Endothelial cell of umbilical vein (primary cell): ENCODE results near the gene LHFPL6. TPM values are rescaled to one million over a fixed set of nuclear protein-coding genes. Genes with fewer than 3 reads are reported as not detected.

Source experiments
- BruUV-seq: library from RNA; stranded (reverse); fragments of 400-500 nt; replicated peaks from 2 replicates; lab custom pipeline; 2021; lab: Mats Ljungman, UMichigan
- CTCF ChIA-PET: fragments of 300-600, 350-600 bp; sonication (Branson Sonifier 250); formaldehyde crosslinking; loops from one replicate; lab custom pipeline; 2021; ENCODE audit warnings: antibody characterized with exemption, inconsistent platforms; lab: Charles Lee
- POLR2A ChIA-PET: fragments of 300-600, 350-600 bp; sonication (Branson Sonifier 250); formaldehyde crosslinking; loops from one replicate; lab custom pipeline; 2021; ENCODE audit warnings: antibody characterized with exemption, inconsistent platforms; lab: Charles Lee
- DNase-seq: peaks from one replicate; pipeline ENCODE4 v3.0.0-alpha.2; 2011; ENCODE audit warnings: low read depth, low spot score
- FAIRE-seq: peaks from 2 replicates; lab custom pipeline; 2011; peaks lifted over from hg19 to GRCh38; lab: Jason Lieb, UNC
- H2AFZ ChIP-seq: 2 replicates; pipeline ENCODE4 v1.6.0; 2012; ENCODE audit warnings: low read depth, low read length, control low read depth, inconsistent platforms
- H3K27ac ChIP-seq: 2 replicates; pipeline ENCODE4 v1.5.1; 2011; ENCODE audit warnings: low read depth, mild to moderate bottlenecking, control low read depth, low read length, moderate library complexity; ENCODE audit not compliant: insufficient read depth
- H3K27me3 ChIP-seq, 2 experiments: 2 replicates each; pipeline versions ENCODE4 v1.6.0 to v1.6.1; 2011; ENCODE audit warnings: low read length in 2 of 2, mixed read lengths in 1 of 2; ENCODE audit not compliant: control insufficient read depth in 2 of 2, insufficient read depth in 2 of 2
- H3K36me3 ChIP-seq, 2 experiments: 2 replicates in 1 of 2; 3 replicates in 1 of 2; pipeline ENCODE4 v1.5.1; 2011; ENCODE audit warnings: low read length in 2 of 2, mild to moderate bottlenecking in 1 of 2, moderate library complexity in 1 of 2; ENCODE audit not compliant: control insufficient read depth in 2 of 2, insufficient read depth in 2 of 2; ENCODE audit errors: extremely low read depth in 1 of 2
- H3K4me1 ChIP-seq: 3 replicates; pipeline ENCODE4 v1.5.1; 2011; ENCODE audit warnings: mild to moderate bottlenecking, low read length; ENCODE audit not compliant: control insufficient read depth, insufficient read depth; ENCODE audit errors: extremely low read depth
- H3K4me2 ChIP-seq: 2 replicates; pipeline ENCODE4 v1.6.1; 2011; ENCODE audit warnings: low read length, control low read depth, mixed read lengths; ENCODE audit not compliant: insufficient read depth
- H3K4me3 ChIP-seq, 3 experiments: fragments of 200-600 bp in 1 of 3; sonication (generic), shearing (Covaris generic) in 1 of 3; replicated peaks in 1 of 3; 2 replicates each; pipeline ENCODE4 v1.5.1; 2011 to 2016; ENCODE audit warnings: control low read depth in 3 of 3, low read length in 3 of 3, mild to moderate bottlenecking in 2 of 3, inconsistent platforms in 1 of 3, low read depth in 1 of 3, moderate library complexity in 1 of 3; ENCODE audit not compliant: insufficient read depth in 1 of 3
- H3K79me2 ChIP-seq: 2 replicates; pipeline ENCODE4 v1.6.0; 2012; ENCODE audit warnings: low read length, inconsistent platforms; ENCODE audit not compliant: control insufficient read depth, insufficient read depth
- H3K9ac ChIP-seq: replicated peaks from 2 replicates; pipeline ENCODE3; 2011; ENCODE audit warnings: low read length, control low read depth; ENCODE audit not compliant: insufficient read depth; ENCODE audit errors: extremely low read depth
- H3K9me1 ChIP-seq: replicated peaks from 3 replicates; pipeline ENCODE4 v1.6.0; 2011; ENCODE audit warnings: mild to moderate bottlenecking, low read length; ENCODE audit not compliant: control insufficient read depth, insufficient read depth; ENCODE audit errors: extremely low read depth
- H3K9me3 ChIP-seq: replicated peaks from 2 replicates; pipeline ENCODE4 v1.5.1; 2012; ENCODE audit warnings: low read length, inconsistent platforms; ENCODE audit not compliant: control insufficient read depth, insufficient read depth
- H4K20me1 ChIP-seq: replicated peaks from 2 replicates; pipeline ENCODE3; 2011; ENCODE audit warnings: mild to moderate bottlenecking, low read length; ENCODE audit not compliant: control insufficient read depth, insufficient read depth; ENCODE audit errors: extremely low read depth
- CTCF ChIP-seq, 2 donors: IDR thresholded peaks; 1 replicate in 1 of 2; 2 replicates in 1 of 2; pipeline ENCODE4 v1.5.1; 2011; ENCODE audit warnings: low read length in 2 of 2, mild to moderate bottlenecking in 2 of 2, moderate library complexity in 2 of 2, control low read depth in 1 of 2, inconsistent platforms in 1 of 2, low read depth in 1 of 2; ENCODE audit not compliant: insufficient read depth in 1 of 2; ENCODE audit errors: extremely low read depth in 1 of 2
- EZH2 ChIP-seq: IDR thresholded peaks from 2 replicates; pipeline ENCODE4 v1.6.1; 2012; ENCODE audit warnings: borderline replicate concordance, low read depth, mild to moderate bottlenecking, moderate library complexity, low read length, inconsistent platforms; ENCODE audit not compliant: severe bottlenecking
- GATA2 ChIP-seq: IDR thresholded peaks from 2 replicates; pipeline ENCODE4 v1.7.0; 2011; ENCODE audit warnings: low read depth, mild to moderate bottlenecking, moderate library complexity, mixed read lengths, low read length; ENCODE audit not compliant: insufficient read length, insufficient read depth
- JUN ChIP-seq: IDR thresholded peaks from 2 replicates; pipeline ENCODE4 v1.6.1; 2011; ENCODE audit warnings: borderline replicate concordance, low read depth; ENCODE audit not compliant: insufficient read length, insufficient read depth
- MAX ChIP-seq: IDR thresholded peaks from 2 replicates; pipeline ENCODE4 v1.6.1; 2011; ENCODE audit not compliant: insufficient read depth, insufficient read length
- MYC ChIP-seq: IDR thresholded peaks from one replicate; pipeline ENCODE4 v1.6.1; 2011; ENCODE audit warnings: mild to moderate bottlenecking, low read depth, low read length
- POLR2A ChIP-seq: IDR thresholded peaks from 2 replicates; pipeline ENCODE4 v1.6.1; 2012; ENCODE audit warnings: low read depth, mild to moderate bottlenecking, control low read depth, low read length
- dilution Hi-C: fragments of 300-500 bp; cut with MboI; formaldehyde crosslinking; loops from one replicate; pipeline ENCODE4 v1.15.0; 2019; ENCODE audit warnings: low sequenced_read_pairs; ENCODE audit not compliant: extremely low pct_ligation_motif_present
- intact Hi-C: fragments of 100-400 bp; cut with micrococcal nuclease; formaldehyde crosslinking; loops from one replicate; pipeline ENCODE4 v1.10.0; 2022
- polyA plus RNA-seq, 4 experiments: library from polyadenylated mRNA; depleted of rRNA in 3 of 4; stranded (reverse) in 3 of 4; unstranded in 1 of 4; fragments of >200 nt; gene quantifications; 2 replicates each; pipeline versions ENCODE4 v1.2.1 to v1.2.3, GENCODE V29; 2011 to 2012; ENCODE audit warnings: missing spikeins in 1 of 4
- total RNA-seq: library from RNA; stranded (reverse); gene quantifications from 2 replicates; pipeline ENCODE4 v1.2.3, GENCODE V29; 2021

LHFPL6 gene
- total and polyA plus RNA-seq, 2 donors (not counting 3 experiments of a cell fraction or from before 2014, with no cell fraction given) = 17.5 to 19.4 TPM

GRCh38 chr13:39600766-39601165 is 2.2 kb downstream of the LHFPL6 start:
- TF ChIP-seq JUN (no peak), GATA2 (no peak), POLR2A (no peak), CTCF (IDR thresholded peaks at IDR 0.05; ENCODE audit: extremely low read depth in 1 of 2, insufficient read depth in 1 of 2, low read depth in 1 of 2, low read length in 2 of 2) (no peak)
- dilution Hi-C loops (no loop called here), intact Hi-C loops (loop anchor here (5.0 kb wide), 1 partner anchor 563 kb away; the partner anchor contains the start of genes NHLRC3 and PROSER1)
- no peaks in the 10 kb centered on the region for H3K27me3 ChIP-seq
- no peaks in the 10 kb centered on the region for H3K36me3 ChIP-seq
- no peaks in the 10 kb centered on the region for H3K9me3 ChIP-seq
- no peak overlapping the region for H3K4me3 ChIP-seq
- H3K4me1 ChIP-seq = peaks cover 25% of the 10 kb centered on the region
- DNase-seq (no peak), FAIRE-seq (no peak)
- POLR2A ChIA-PET = no interaction called here
- BruUV-seq = TSS peak; percentile 9
- peaks cover 3% of the 10 kb centered on the region for H3K79me2 ChIP-seq
- no peaks in the 10 kb centered on the region for H4K20me1 ChIP-seq
- CTCF ChIA-PET = interaction anchor here (1.0 to 4.2 kb wide), 4 partner anchors 11 to 455 kb away, joined by 3 to 18 read pairs (median 4); no protein-coding TSS in a partner anchor
- H3K27ac ChIP-seq = no peak overlapping the region
- H3K9me1 ChIP-seq = no peaks in the 10 kb centered on the region
- H3K4me2 ChIP-seq = no peak overlapping the region
- H2AFZ ChIP-seq = no peak overlapping the region
- H3K9ac ChIP-seq = no peak overlapping the region

GRCh38 chr13:39599842-39600241 is 3.2 kb downstream of the LHFPL6 start:
- Histone ChIP-seq H3K27ac (no peak overlapping the region), H3K9me1 (no peaks in the 10 kb centered on the region), H3K79me2 (peaks cover 6% of the 10 kb centered on the region), H2AFZ (no peak overlapping the region), H3K4me2 (no peak overlapping the region), H3K9me3 (no peaks in the 10 kb centered on the region), H3K4me1 (peaks cover 25% of the 10 kb centered on the region), H3K27me3 (no peaks in the 10 kb centered on the region), H3K9ac (no peak overlapping the region), H4K20me1 (no peaks in the 10 kb centered on the region), H3K4me3 (no peak overlapping the region), H3K36me3 (no peaks in the 10 kb centered on the region)
- TF ChIP-seq POLR2A (no peak), MAX (no peak), CTCF (IDR thresholded peaks at IDR 0.05; ENCODE audit: extremely low read depth in 1 of 2, insufficient read depth in 1 of 2, low read depth in 1 of 2, low read length in 2 of 2) (no peak), MYC (no peak), GATA2 (no peak), EZH2 (no peak)
- FAIRE-seq (no peak), DNase-seq (no peak)
- intact Hi-C loops (loop anchor here (5.0 kb wide), 1 partner anchor 563 kb away; the partner anchor contains the start of genes NHLRC3 and PROSER1), dilution Hi-C loops (no loop called here)
- no TSS peak for BruUV-seq
- POLR2A ChIA-PET = no interaction called here
- CTCF ChIA-PET = interaction anchor here (1.0 to 4.2 kb wide), 3 partner anchors 12 to 549 kb away, joined by 5 to 18 read pairs (median 5); no protein-coding TSS in a partner anchor
